HPDE6-E6E7 (cell line): ENCODE measurements around the gene AMN1.
"Not testable (repeated sequence)": the region's sequence is repeated elsewhere in the genome, so short reads cannot be mapped to it uniquely, and the experiment has no call there.

Experiments used
- DNase-seq: peaks from one replicate; pipeline ENCODE4 v3.0.0; 2011; ENCODE audit warnings: missing footprints; ENCODE audit errors: extremely low spot score

Gene AMN1

DNA sequence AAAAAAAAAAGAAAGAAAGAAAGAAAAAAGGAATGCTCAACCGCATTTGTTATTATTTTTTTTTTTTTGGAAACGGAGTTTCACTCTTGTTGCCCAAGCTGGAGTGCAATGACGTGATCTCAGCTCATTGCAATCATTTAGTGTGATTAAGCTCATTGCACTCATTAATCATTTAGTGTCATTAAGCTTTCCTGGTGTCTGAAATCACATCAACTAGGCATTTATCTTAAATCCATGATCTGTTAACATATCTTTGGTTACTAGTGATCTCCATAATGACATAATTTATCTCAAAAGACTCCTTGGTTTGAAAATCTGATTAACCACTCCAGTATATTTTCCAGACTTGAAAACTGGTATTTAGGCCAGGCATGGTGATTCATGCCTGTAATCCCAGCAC, 43.0 kb downstream of the AMN1 start:
- DNase-seq: no peak

DNA sequence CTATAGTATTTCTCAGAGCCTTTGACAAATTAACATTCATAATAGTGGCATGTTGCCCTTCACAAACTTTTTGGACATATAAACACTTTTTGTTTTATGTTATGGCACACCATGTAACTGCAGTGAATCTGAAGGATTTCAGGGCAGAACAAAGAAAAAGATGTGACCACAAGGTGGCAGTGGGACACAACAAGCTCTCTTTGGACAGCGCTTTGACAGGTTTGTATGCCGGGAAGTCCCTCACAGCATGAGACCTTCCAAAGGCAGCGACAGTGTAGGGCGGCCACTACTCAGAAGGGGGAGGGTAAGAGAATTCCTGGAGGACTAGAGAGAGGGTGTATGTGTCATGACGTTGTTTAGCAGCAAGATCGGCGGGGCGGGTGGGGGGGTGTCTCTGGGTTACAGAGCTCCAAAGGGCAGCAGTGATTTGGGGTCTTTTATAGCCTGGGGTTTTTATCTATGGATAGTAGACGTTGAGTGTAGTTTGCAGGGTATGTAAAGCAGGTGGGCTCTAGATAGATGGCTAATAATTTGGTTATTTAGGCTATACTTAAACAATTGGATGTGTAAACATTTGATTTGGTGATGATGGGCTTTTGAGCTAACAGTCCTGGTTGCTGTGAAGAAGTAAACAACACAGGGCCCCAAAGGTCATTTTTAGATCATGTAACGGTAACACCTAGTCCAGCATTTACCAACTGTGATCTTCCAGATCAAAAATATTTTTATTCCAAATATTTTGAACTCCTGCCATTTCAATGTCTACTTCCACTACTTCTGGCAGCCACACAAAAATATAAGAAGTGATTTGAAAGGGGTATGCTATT, 46.5 kb downstream of the AMN1 start:
- peak; percentile 45 for DNase-seq

DNA sequence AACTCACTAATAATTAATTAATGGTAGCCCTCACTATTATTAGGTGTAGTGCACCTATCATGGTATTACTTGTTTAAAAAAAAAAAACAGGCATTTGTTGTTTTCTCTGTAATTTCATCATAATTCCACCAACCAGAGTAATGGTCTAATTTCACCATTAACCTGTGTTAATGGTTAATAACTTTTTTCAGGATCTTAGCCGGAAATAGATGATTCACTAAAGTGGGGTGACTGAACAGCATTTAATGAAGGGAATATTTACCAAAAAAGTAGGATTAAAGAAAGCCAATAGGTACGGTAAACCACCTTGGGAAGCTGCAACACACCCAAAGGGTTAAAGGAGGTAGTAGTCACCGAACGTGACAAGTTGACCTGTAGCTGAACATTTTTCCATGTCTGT, 56.3 kb downstream of the AMN1 start:
- DNase-seq: no peak

DNA sequence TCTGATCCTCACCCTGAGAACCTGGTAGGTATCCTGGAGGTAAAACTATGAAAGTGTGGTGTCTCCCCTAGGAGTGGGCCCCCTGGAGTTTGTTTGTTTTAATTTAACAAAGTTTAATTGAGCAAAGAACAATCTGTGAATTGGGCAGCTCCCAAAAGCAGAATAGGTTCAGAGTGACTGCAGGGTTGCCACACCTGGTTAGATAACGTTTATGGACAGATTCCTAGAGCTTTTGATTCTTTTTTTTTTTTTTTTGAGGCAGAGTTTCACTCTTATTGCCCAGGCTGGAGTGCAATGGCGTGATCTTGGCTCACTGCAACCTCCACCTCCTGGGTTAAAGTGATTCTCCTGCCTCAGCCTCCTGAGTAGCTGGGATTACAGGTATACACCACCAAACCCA, 59.2 kb downstream of the AMN1 start:
- DNase-seq: not testable (repeated sequence)

DNA sequence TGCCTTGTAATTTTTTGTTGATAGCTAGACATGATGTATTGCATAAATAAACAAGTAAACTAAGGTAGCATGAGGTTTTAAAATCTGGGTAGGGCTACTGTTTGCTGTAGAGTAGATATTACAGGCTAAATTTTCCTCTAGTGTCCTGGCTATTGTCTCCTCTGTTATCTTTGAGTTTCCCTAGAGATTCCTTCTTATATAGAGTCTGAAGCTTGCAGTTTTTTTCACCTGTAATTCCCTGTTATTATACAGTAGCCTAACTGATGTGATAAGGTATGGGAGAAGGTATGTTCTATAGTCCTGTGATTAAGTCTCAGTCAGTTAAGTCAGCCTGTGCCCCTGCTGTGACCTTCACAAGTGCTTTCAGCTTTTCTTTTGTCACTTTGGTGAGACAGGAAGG, 59.8 kb downstream of the AMN1 start:
- DNase-seq: no peak

DNA sequence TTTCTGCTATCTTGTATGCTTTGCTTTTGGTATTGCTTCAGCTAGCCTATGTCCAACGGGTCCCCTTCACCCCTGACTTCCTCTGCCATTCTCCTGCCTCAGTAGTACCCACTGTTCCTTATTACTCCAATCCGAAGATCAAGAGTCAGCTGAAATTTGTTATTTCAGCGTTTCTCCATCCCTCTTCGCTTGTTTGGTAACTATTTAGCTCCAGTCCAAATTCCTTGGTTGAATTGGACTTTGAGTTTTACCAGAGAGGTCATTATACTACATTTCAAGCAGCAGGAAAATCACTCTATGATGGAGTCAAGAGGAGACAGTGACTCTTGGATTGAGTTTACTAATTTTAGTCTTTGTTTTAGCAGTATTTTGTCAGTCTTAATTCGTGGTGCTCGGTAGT, 64.8 kb downstream of the AMN1 start:
- DNase-seq: no peak

DNA sequence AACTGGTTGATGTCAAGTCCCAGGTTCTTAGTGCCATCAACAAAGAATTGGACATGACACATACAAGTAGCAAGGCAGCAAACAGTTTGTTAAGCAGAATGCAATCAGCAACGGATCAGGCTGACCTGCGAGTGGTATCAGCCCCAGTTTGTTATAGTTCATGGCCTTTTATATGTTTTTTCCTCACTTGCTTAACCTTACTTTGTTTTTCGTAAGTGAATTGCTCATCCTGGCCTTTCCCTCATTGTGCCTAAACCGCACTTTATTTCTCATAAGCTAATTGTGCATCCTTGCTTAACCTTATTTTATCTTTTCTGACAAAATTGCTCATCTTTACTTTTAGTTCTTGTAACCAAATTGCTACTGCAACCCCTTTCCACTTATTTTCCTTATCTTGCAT, 65.2 kb downstream of the AMN1 start:
- no peak for DNase-seq

DNA sequence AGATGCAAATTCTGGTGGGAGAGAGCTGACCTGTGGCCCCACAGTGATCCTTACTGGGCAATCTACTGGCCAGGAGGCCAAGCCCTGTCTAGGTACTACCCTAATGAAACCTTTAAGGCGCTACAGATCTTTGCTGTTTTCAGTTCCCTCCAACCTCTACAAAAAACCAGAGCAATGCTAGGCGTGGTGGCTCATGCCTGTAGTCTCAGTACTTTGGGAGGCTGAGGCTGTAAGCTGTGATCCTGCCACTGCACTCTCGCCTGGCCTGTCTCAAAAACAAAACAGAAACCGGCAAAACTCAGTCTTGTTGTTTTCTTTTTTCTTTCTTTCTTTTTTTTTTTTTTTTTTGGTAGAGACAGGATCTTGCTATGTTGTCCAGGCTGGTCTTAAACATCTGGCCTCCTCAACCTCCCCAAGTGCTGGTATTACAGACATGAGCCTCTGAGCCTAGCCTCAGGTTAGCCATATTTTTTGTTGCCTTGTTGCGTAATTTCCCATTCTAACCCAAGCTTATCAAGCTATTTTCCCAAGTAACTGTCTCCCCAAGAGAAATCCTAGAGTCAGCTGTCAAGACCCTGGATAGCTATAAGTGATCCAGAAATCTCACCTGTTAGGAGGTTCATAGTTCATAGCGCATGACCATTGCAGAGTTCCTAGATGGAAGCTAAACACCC, 66.5 kb downstream of the AMN1 start:
- DNase-seq: no peak

DNA sequence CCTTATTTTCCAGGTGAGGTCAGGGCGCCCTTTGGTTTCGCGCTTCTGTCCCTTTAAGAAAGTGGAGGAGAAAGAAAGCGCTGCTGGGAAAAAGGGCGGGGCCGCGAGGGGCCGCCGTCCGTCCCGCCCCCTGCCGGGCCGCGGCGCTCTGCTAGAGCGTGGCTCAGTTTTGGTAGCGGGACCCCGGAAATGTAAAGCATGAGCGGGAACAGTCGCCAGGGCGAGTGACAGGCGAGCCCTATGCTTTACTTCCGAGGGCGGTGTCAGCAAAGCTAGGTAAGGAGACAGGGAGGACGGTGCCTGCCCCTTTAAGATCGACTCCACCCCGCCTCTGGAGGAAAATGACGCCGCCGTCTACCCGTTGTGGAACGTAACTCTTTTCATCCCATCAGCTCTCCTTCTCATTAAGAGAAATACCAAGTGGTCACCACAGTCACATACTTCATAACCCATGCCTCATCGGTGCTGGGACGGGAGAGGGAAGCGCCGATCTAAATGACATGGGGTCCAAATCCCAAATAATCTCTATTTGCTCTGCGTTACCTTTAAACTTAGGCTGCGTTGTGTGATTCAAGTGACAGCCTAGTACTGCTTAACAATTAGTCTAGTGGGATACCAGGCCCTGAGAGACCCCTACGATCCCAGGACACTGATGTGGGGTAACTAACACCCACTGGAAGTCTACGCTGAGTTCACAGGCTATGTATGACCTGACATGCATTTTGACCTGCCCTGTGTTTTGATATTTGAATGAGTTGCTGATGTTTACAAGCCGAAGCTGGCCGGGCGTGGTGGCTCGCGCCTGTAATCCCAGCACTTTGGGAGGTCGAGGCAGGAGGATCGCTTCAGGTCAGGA, 69.5 kb downstream of the AMN1 start, which contains the start of gene ETFBKMT:
Gene ETFBKMT (plus strand): TSS at position 602 of the 856 bp plus-strand sequence. CDS start 2,266 bp downstream, outside the sequence.
- peak; percentile 81 for DNase-seq

DNA sequence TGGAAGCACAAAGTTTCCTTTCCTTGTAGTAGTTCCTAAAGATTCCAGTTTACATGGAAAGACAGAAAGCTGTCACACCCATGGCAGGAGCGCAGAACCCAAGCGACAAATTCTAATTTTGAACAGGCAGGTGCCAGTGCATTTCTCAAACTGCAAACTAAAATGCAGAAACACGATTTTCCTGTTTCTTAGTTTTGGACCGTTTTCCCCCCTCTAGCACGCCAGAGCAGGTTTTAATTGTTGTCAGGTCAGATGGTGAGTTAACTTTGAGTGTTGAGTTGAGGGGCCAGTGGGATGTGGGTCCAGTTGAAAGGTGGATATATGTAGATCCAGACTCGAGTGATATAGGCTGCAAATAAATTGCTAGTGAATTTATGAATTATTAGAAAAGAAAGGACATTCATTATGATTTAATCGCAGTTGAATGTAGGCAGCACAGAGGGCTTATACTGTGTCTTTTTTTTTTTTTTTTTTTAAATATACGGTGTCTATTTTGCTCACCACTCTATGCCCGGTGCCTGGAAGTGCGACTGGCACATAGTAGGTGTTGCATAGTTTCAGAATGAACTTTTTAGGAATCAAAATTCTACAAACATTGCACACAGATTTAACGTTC, 70.2 kb downstream of the AMN1 start:
- DNase-seq: no peak

DNA sequence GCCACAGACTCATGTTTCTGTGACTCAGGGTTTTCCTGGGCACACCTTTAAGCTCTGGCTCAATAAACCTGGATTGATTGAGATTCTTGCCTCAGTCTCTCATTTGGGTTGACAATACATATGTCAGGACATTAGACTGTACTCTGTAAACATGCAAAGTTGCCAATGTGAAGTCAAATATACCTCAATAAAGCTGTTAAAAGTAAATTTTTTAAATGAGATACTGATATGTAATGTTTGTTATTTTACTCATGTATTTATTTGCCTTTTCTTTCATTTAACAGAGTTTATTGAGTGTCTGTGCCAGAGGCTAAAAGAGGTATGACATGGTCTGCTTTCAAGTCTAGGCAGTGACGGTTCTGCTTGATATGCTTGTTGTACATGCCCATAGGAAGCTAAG, 73.0 kb downstream of the AMN1 start:
- no peak for DNase-seq

DNA sequence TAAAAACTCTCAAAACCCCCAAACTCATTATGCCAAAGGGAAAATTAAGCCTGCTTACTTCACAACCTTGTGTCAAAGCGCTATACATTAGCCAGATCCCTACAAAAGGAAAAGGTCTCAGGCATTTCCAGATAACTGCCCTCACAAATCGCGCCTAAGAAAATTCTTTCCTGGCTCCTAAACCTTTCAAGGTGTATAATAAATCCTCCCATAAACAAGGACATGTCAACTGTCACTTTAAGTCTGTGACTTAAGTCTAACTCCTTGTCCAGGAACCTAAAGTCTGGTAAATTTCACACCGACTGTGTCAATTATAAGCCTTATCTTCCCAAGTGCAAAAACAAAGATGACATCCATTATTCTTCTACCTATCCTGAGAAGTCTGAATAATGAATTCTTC, 73.6 kb downstream of the AMN1 start:
- no peak for DNase-seq

DNA sequence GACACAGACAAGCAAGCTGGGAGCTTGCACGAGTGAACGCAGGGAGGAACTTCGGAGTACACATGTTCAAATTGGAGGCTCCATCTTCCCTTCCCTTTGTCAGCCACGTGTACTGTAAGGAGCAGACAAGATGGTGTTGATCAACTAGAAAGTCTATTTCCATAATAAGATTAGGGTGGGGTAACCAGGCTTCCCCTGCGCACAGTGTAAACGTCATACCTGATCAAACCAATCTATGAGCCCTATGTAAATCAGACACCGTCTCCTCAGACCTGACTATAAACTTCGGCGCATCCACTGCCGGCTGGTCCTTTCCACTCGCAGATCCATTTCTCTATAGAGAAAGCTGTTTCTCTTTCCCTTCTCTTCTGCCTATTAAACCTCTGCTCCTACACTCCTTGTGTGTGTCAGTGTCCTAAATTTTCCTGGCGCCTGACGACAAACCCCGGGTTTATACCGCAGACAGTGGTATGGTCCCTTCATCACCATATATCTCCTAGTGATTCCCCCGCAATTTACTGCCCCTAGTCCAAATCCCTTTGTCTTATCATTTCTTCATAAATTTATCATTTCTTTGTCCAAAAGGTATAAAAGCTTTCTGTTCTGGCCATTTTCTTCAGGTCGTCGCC, 76.8 kb downstream of the AMN1 start:
- no peak for DNase-seq

DNA sequence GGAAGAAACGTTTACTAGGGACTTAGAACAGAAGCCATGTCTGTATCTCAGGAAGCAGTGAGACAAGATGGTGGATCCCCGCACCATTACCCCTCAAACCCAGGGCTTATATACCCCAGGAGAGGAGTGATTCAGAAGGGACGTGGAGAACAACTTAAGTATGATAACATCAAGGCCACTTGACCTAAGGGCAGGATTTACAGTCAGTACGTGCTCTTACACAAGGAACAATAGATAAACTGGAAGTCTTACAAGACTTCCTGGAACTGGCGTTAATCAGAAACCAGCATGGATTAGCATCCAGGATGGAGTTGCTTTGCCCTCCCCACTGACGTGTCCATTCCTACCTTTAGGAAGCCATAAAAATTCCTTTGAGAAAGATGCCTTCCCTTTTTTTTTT, 77.9 kb downstream of the AMN1 start:
- no peak for DNase-seq

DNA sequence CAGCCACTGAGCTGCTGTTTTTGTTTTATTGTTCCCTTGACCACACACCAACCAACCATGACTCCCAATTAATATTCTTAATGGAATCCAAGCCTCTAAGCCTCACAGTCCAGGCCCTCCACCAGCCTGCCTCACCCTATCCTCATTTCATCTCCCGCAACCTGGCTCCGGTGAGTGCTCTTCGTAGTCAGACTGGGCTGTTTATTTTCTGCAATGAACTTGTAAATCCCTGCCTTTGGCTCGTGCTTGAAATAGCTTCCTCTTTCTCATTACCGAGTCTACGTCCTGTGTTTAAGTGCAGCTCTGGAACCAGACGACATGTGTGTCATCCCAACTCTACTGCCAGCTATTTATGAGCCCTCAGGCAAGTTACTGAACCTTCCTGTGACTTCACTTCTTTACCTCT, 81.7 kb downstream of the AMN1 start:
- DNase-seq: no peak

DNA sequence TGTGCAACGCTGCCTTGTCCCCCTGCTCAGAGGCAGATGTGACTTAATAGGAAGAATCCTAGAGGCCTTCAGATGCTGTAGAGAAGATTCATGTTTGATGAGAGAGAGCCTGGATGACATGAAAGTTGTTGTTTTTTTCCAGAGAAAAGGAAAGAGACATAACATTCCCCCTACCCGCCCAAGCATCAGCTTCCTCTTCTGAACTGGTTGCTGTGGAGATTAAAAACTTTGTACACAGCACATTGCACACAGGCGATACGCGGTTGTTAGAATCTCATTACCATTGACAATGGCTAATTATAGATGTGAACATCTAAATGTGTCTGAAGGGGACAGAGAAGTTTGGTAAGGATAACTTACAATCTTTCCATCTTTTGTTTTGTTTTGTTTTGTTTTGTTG, 82.9 kb downstream of the AMN1 start:
- DNase-seq: no peak

DNA sequence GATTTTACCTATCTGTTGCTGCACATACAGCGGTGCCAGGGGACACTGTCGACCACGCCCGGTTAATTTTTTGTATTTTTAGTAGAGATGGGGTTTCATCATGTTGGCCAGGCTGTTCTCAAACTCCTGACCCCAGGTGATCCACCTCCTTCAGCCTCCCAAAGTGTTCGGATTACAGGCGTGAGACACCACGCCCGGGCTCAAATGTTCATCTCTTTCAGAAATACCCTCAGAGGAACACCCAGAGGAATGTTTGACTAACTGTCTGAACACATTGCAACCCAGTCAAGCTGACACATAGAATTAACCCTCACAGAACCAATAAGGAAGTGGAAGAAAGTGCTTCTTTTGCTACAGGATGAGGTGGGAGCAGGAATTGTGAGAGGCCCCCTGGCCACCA, 84.3 kb downstream of the AMN1 start:
- no peak for DNase-seq

DNA sequence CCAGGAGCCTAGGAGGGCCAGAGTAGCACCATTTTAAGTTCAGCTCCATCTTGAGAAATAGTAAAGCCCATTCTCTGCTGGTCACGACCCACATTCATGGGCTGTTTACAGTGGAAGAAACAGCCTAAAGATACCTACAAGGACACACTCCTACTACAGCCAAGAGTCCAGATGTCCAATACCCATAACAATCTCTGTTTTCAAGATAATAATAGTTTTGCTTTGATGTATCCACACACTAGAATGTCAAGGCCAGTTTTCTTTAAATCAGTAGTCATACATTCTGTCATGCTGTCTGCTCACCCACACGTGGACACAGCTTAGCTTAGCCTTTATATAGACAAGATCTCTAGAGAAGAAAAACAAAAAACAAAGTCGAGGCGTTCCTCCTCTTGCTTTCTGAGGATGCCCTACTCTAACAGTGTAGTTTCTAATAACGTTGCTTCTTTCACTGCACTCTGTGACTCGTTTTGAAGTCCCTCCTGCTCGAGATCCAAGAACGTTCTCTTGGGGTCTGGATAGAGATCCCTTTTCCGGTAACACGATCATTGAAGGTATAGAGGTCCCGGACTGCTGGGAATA, 87.2 kb downstream of the AMN1 start:
- no peak for DNase-seq

DNA sequence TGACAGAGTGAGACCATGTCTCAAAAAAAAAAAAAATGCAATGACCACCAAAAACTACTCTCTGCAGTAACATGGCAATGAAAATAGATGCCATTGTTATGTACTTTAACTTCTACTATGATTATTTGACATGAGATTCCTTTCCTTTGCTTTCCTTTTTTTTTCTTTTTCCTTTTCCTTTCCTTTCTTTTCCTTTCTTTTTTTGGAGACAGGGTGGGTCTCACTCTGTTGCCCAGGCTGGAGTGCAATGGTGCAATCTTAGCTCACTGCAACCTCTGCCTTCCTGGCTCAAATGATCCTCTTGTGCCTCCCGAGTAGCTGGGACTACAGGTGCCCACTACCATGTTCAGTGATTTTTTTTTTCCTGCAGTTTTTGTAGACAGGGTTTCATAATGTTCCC, 94.2 kb downstream of the AMN1 start:
- DNase-seq: no peak

DNA sequence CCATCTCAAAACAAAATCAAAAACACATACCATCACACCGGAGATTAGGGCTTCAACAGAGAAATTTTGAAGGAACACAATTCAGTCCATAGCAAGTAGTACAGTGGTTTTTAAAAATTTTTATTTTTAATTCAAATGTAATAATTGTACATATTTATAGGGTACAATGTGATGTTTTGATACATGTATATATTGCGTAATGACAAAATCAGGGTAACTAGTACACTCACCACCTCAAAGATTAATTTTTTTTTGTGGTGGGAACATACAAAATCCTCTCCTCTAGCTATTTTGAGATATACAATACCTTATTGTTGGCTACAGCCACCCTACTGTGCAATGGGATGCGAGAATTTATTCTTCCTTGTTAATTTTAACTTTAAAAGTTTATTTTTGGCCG, 95.4 kb downstream of the AMN1 start:
- no peak for DNase-seq

DNA sequence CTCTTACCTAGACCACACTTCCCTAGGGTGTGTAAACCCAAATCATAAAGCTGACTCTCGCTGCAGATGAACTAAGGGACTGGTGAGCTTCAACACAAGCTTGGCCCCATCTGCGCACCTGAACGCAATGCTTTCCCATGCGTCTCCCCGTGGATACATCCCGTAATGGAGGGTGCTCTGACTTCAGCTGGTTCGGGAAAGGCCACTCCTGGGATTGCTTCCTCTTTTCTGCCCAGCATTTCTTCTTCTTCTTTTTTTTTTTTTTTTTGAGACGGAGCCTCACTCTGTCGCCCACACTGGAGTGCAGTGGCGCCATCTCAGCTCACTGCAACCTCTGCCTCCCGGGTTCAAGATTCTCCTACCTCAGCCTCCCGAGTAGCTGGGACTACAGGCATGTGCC, 97.0 kb downstream of the AMN1 start:
- no peak for DNase-seq
